IMR-90 (cell line): ENCODE results near the gene PPP1R2.

Source experiments
- BHLHE40 ChIP-seq: fragments of 150-350 bp; IDR thresholded peaks from 2 replicates; pipeline ENCODE4 v1.6.1; 2016; ENCODE audit warnings: mild to moderate bottlenecking, low read depth, low read length
- CTCF ChIP-seq: conservative IDR thresholded peaks from 2 replicates; pipeline ENCODE4 v1.5.1; 2012; ENCODE audit warnings: mild to moderate bottlenecking, low read depth, low read length, improper control_type of control experiment
- FOS ChIP-seq: fragments of 150-350 bp; IDR thresholded peaks from 2 replicates; pipeline ENCODE4 v1.6.1; 2016; ENCODE audit warnings: low read depth, low read length
- RAD21 ChIP-seq: IDR thresholded peaks from 2 replicates; pipeline ENCODE4 v1.6.1; 2012; ENCODE audit warnings: low read length, improper control_type of control experiment
- SMC3 ChIP-seq: fragments of 150-350 bp; IDR thresholded peaks from 2 replicates; pipeline ENCODE4 v1.6.1; 2016; ENCODE audit warnings: low read depth, mild to moderate bottlenecking, antibody characterized with exemption, low read length, moderate library complexity
- USF2 ChIP-seq: fragments of 150-350 bp; IDR thresholded peaks from 2 replicates; pipeline ENCODE4 v1.6.1; 2017; ENCODE audit warnings: mild to moderate bottlenecking, antibody characterized with exemption, low read length, low read depth

GRCh38 chr3:195508185-195508584 is 34.9 kb downstream of the PPP1R2 start:
- TF ChIP-seq CTCF (no peak), BHLHE40 (no peak), SMC3 (no peak), RAD21 (no peak), USF2 (no peak), FOS (no peak)
